ENCODE results near the gene NTM. TPM values are rescaled to one million over a fixed set of nuclear protein-coding genes. Genes with fewer than 3 reads are reported as not detected.

The NTM gene
- total RNA-seq, 2 donors from 2014 or later, result not detected

DNA sequence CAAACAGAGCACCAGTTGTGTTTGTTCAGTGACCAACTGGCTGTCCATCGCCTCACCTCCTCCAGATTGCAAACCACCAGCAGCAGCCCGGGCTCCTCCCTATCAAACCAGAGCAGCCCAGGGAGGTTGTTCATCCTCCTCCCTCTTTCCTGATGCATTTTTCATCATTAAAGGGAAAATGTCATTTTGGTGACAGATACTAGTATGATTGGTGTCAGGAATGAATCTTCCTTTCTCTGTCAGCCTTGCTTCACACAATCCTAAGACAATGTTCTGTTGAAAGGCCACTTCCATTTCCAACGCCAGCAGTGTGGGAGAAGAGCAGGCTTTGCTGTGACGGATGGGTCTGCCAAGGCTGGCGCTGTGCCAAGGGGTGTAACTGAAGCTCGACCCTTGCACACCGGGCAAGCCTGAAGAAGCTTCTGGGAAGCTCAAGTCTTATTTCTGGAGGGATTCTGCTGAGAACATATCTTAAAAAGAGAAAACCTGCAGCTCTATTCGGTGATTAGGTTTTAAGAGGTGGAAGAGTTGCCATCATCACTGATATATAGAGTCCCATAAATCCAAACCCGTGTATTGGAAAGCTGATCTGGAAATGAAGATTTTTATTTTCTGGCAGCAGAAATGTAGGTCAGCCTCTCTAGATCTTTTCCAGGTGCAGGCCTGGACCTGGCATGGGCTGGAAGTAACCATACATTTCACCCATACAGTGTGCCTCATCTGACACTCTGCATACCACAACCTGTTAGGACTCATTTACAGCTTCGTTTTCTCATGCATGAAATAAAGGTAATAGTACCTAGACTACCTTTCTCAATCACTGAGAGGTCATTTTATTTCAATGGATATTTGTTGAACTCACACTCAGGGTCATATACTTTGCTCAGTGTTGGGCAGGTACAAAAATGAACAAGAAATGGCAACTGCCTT, 524.5 kb downstream of the NTM start:
- TF ChIP-seq, protein P1, sequence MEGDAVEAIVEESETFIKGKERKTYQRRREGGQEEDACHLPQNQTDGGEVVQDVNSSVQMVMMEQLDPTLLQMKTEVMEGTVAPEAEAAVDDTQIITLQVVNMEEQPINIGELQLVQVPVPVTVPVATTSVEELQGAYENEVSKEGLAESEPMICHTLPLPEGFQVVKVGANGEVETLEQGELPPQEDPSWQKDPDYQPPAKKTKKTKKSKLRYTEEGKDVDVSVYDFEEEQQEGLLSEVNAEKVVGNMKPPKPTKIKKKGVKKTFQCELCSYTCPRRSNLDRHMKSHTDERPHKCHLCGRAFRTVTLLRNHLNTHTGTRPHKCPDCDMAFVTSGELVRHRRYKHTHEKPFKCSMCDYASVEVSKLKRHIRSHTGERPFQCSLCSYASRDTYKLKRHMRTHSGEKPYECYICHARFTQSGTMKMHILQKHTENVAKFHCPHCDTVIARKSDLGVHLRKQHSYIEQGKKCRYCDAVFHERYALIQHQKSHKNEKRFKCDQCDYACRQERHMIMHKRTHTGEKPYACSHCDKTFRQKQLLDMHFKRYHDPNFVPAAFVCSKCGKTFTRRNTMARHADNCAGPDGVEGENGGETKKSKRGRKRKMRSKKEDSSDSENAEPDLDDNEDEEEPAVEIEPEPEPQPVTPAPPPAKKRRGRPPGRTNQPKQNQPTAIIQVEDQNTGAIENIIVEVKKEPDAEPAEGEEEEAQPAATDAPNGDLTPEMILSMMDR (IDR thresholded peaks at IDR 0.05), result no peak
- Histone ChIP-seq H3K9me3 (no peaks in the 10 kb centered on the region), H3K4me3 (no peak overlapping the region), H3K27ac (no peak overlapping the region), H3K36me3 (no peaks in the 10 kb centered on the region), H3K27me3 (replicated peaks; ENCODE audit: insufficient read depth) (no peaks in the 10 kb centered on the region), H3K4me1 (ENCODE audit: control insufficient read depth in 1 of 2, low read depth in 2 of 2) (no peaks in the 10 kb centered on the region)
- ATAC-seq (ENCODE audit: insufficient number of reproducible peaks, low FRiP score, low read depth), result no peak
- no peak for DNase-seq (ENCODE audit: low spot score)

DNA sequence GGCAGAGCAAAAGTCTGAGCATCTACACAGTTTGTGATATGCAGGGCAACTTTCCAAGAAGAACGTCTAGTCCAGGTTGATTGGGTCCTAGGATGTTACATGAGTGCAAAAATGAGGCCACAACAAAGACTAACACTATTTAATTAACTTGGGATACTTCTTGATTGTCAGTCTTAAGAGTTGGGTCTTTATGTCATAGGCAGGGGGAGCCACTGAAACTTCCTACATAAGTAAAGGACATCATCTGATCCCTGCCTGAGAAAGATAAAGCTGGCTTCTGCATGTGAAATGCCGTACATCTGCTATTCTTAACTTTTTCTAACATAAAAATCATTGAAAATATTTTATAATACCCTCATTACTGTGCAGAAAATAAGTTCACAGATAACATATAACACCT, 525.5 kb downstream of the NTM start:
- H3K27ac ChIP-seq, result no peak overlapping the region
- H3K36me3 ChIP-seq, result no peaks in the 10 kb centered on the region
- H3K4me3 ChIP-seq, result no peak overlapping the region
- no peaks in the 10 kb centered on the region for H3K4me1 ChIP-seq (ENCODE audit: control insufficient read depth in 1 of 2, low read depth in 2 of 2)
- no peak for DNase-seq (ENCODE audit: low spot score)
- no peaks in the 10 kb centered on the region for H3K9me3 ChIP-seq
- no peak for ATAC-seq (ENCODE audit: insufficient number of reproducible peaks, low FRiP score, low read depth)
- H3K27me3 ChIP-seq (replicated peaks; ENCODE audit: insufficient read depth), result no peaks in the 10 kb centered on the region
- TF ChIP-seq, protein P1 (IDR thresholded peaks at IDR 0.05), result no peak

DNA sequence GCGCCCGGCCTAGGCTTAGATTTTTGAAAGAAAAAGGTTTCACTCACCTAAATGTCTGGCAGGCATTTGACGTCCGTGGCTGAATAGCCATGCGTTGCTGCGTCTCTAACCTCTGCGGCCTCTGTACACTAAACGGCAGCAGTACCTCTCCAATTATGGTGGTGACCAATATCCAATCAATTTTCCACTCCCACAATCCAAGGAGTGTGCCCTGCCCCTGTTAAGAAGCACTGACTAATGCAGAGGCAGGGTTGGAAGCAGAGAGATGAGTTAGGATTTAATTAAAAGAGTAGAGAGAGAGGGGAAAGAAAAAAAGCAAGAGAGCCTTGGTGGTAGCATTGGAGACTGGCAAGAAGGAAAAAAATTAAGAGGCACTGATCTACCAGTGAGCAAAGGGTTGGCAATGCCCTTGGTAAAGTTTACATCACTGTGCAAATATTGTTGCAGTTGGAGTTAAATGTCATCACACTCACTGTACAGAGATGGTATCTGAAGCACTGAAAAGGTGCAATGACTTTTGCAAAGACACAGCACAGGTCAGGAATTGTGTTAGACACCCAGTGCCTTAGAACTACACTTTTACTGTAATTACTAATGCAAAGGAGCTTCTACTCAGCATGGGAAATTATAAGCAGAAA, 526.7 kb downstream of the NTM start:
- no peaks in the 10 kb centered on the region for H3K36me3 ChIP-seq

DNA sequence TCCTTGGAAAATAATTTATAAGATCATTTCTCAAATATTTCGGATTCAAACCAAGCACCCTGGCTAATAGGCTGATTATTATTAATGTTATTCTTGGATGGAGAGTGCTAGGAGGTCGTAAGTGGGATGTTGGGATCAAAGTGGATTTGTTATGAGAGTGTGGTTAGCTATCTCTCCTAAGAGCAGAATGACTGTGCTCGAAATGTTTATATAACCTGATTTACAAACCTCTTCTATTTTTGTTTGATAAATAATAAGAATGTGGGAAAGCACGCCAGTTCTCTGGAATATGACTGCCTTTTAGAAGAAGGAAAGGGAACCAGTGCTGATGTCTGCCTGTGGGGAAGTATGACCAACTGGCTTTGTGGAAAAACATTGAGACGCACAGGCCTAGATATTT, 527.5 kb downstream of the NTM start:
- Histone ChIP-seq H3K27me3 (replicated peaks; ENCODE audit: insufficient read depth) (no peaks in the 10 kb centered on the region), H3K27ac (no peak overlapping the region), H3K9me3 (no peaks in the 10 kb centered on the region), H3K4me1 (ENCODE audit: control insufficient read depth in 1 of 2, low read depth in 2 of 2) (no peaks in the 10 kb centered on the region), H3K36me3 (no peaks in the 10 kb centered on the region), H3K4me3 (no peak overlapping the region)
- ATAC-seq (ENCODE audit: insufficient number of reproducible peaks, low FRiP score, low read depth) (no peak), DNase-seq (ENCODE audit: low spot score) (no peak)
- TF ChIP-seq, protein P1 (IDR thresholded peaks at IDR 0.05), result no peak

More for the DNA sequence above, 526.7 kb downstream of the NTM start:
- TF ChIP-seq, protein P1 (IDR thresholded peaks at IDR 0.05), result no peak
- no peak overlapping the region for H3K27ac ChIP-seq
- no peak for ATAC-seq (ENCODE audit: insufficient number of reproducible peaks, low FRiP score, low read depth)
- H3K4me1 ChIP-seq (ENCODE audit: control insufficient read depth in 1 of 2, low read depth in 2 of 2), result no peaks in the 10 kb centered on the region
- no peaks in the 10 kb centered on the region for H3K9me3 ChIP-seq
- no peak for DNase-seq (ENCODE audit: low spot score)
- H3K4me3 ChIP-seq, result no peak overlapping the region
- H3K27me3 ChIP-seq (replicated peaks; ENCODE audit: insufficient read depth), result no peaks in the 10 kb centered on the region

DNA sequence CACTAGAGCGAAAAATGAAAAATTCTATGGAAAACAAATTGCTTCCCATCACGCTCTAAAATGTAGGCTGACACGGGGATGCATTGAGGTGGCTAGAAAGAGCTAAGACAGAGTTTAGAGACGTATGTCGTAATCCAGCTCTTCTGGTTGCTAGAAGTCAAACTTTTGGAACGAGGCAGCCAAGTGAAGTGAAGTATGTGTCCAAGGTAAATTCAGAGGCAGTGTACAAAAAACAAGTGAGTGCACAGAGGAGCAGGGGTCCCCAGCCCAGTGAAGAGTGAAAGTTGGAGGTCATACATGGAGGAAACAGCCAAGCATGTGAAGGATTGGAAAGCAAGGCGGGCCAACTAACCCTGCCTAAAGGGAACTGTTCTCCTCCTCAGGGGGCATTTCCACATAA, 528.5 kb downstream of the NTM start:
- Histone ChIP-seq H3K9me3 (no peaks in the 10 kb centered on the region), H3K4me3 (no peak overlapping the region), H3K4me1 (ENCODE audit: control insufficient read depth in 1 of 2, low read depth in 2 of 2) (no peaks in the 10 kb centered on the region), H3K27me3 (replicated peaks; ENCODE audit: insufficient read depth) (no peaks in the 10 kb centered on the region), H3K36me3 (no peaks in the 10 kb centered on the region), H3K27ac (no peak overlapping the region)
- ATAC-seq (ENCODE audit: insufficient number of reproducible peaks, low FRiP score, low read depth), result no peak
- no peak for DNase-seq (ENCODE audit: low spot score)
- TF ChIP-seq, protein P1 (IDR thresholded peaks at IDR 0.05), result no peak
